LNCaP clone FGC (cell line): Measurements from ENCODE around the gene SLC44A5.
"Not testable (repeated sequence)": the region's sequence is repeated elsewhere in the genome, so short reads cannot be mapped to it uniquely, and the experiment has no call there.

Source experiments
- DNase-seq: peaks from one replicate; pipeline ENCODE4 v3.0.0-alpha.2; 2011; ENCODE audit warnings: low read depth
- H3K4me3 ChIP-seq: 2 replicates; pipeline ENCODE4 v1.5.1; 2011; ENCODE audit warnings: mild to moderate bottlenecking, low read depth, low read length, control low read depth
- TF ChIP-seq, protein P1 (sequence below): IDR thresholded peaks from 2 replicates; pipeline ENCODE4 v1.5.1; 2012; ENCODE audit warnings: mild to moderate bottlenecking; ENCODE audit not compliant: control insufficient read depth, insufficient read depth; ENCODE audit errors: extremely low read depth

Gene SLC44A5

DNA sequence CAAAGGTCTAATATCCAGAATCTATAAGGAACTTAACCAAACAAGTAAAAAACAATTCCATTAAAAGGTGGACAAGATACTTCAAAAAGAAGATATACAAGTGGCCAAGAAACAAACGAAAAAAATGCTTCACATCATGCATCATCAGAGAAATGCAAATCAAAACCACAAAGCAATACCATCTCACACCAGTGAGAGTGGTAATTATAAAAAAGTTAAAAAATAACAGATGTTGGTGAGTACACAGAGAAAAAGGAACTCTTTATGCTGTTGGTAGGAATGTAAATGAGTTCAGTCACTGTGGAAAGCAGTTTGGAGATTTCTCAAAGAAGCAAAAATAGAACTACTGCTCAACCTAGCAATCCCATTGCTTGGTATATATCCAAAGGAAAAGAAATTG lies 218.6 kb downstream of the SLC44A5 start:
- TF ChIP-seq, protein P1, sequence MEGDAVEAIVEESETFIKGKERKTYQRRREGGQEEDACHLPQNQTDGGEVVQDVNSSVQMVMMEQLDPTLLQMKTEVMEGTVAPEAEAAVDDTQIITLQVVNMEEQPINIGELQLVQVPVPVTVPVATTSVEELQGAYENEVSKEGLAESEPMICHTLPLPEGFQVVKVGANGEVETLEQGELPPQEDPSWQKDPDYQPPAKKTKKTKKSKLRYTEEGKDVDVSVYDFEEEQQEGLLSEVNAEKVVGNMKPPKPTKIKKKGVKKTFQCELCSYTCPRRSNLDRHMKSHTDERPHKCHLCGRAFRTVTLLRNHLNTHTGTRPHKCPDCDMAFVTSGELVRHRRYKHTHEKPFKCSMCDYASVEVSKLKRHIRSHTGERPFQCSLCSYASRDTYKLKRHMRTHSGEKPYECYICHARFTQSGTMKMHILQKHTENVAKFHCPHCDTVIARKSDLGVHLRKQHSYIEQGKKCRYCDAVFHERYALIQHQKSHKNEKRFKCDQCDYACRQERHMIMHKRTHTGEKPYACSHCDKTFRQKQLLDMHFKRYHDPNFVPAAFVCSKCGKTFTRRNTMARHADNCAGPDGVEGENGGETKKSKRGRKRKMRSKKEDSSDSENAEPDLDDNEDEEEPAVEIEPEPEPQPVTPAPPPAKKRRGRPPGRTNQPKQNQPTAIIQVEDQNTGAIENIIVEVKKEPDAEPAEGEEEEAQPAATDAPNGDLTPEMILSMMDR = no peak
- DNase-seq = no peak
- H3K4me3 ChIP-seq = no peak overlapping the region

DNA sequence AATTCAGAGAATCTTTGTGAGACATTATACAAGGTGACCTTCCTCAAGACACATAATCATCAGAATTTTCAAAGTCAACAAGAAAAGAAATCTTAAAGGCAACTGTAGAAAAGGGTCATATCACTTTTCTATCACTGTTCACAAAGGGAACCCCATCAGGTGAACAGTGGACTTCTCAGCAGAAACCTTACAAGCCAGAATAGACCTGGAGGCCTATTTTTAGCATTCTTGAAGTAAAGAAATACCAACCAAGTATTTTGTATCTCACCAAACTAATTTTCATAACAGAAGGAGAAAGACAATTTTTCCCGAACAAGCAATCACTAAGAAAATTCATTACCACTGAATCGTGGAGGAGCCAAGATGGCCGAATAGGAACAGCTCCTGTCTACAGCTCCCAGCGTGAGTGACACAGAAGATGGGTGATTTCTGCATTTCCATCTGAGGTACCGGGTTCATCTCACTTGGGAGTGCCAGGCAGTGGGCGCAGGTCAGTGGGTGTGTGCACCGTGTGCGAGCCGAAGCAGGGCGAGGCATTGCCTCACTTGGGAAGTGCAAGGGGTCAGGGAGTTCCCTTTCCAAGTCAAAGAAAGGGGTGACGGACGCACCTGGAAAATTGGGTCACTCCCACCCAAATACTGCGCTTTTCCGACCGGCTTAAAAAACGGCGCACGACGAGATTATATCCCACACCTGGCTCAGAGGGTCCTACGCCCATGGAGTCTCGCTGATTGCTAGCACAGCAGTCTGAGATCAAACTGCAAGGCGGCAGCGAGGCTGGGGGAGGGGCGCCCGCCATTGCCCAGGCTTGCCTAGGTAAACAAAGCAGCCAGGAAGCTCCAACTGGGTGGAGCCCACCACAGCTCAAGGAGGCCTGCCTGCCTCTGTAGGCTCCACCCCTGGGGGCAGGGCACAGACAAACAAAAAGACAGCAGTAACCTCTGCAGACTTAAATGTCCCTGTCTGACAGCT lies 235.2 kb downstream of the SLC44A5 start:
- DNase-seq = not testable (repeated sequence)

DNA sequence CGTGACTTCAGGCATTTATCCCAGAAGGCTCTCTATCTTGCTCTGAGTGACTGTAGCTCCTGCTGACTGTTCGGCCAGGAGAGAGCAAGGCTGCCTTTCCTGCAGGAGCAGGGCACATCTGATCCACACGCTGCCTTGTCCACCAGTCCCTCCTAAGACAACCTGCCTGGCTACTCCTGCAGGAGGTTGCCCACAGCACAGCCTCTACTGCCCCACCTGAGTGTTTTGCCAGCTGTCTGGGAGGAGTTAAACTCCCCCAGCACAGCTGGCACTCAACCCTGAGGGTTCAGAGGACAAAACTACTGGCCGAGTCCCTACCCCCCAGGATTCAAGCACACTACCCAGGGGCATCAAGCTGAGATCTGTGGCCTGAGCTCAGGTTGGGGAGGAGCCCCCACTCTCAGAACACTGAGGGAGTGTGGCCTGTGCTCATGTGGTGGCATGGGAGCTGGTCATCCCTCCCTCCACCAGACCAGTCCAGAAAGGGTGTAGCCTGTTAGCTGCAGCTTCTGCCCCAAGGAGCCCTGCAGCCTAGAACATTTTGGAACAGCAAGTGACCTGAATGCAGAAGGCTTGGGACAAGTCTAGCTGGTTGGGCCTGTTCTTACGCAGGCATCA lies 237.3 kb downstream of the SLC44A5 start:
- DNase-seq = no peak
- H3K4me3 ChIP-seq = no peak overlapping the region
- TF ChIP-seq, protein P1 = no peak

More for the DNA sequence above, 235.2 kb downstream of the SLC44A5 start:
- H3K4me3 ChIP-seq = not testable (repeated sequence)

DNA sequence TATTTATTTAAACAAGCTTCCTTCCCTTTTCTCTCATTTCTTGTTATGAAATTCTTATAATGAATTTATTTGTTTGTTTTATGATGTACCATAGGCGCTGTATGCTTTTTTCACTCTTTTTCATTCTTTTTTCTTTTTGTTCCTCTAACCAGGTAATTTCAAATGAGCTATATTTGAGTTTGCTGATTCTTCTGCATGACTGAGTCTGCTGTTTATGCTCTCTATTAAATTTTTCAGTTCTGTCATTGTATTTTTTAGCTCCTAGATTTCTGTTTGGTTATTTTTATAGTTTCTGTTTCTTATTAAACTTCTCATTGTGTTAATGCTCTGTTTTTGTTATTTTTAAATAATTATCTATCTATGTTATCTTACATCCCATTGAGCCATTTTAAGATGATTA lies 244.3 kb downstream of the SLC44A5 start:
- TF ChIP-seq, protein P1 = no peak
- no peak for DNase-seq

DNA sequence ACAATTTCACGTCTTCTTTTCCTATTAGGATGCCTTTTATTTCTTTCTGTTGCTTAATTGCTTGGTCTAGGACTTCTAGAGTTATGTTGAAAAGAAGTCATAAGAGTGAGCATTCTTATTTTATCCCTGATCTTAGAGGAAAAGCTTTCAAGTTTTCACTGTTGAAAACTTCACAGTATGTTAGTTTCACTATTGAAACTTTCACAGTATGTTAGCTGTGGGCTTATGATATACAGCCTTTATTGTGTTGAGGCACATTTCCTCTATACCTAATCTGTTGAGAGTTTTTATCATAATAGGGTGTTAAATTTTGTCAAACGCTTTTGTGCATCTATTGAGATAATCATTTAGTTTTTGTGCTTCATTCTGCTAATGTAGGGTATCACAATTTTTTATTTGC lies 249.7 kb downstream of the SLC44A5 start:
- H3K4me3 ChIP-seq = no peak overlapping the region
- no peak for DNase-seq
- TF ChIP-seq, protein P1 = no peak

More for the DNA sequence above, 244.3 kb downstream of the SLC44A5 start:
- no peak overlapping the region for H3K4me3 ChIP-seq

DNA sequence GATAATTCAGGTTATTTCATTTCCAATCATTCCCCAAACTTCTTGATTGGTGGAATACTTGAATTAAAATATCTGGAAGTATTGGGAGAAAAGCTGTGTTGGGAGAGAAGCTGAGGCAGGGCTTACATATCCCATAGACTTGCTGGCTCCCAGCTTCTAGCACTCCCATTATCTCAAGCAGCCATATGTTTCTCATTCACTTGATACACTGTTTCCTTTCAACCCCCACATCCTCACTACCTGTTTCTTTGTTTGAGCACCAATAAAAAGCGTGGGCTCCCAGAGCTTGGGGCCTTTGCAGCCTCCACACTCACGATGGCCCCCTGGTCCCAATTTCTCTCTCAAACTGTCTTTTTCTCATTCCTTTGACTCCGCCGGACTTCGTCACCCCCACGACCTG lies 256.6 kb downstream of the SLC44A5 start:
- not testable (repeated sequence) for H3K4me3 ChIP-seq, DNase-seq

DNA sequence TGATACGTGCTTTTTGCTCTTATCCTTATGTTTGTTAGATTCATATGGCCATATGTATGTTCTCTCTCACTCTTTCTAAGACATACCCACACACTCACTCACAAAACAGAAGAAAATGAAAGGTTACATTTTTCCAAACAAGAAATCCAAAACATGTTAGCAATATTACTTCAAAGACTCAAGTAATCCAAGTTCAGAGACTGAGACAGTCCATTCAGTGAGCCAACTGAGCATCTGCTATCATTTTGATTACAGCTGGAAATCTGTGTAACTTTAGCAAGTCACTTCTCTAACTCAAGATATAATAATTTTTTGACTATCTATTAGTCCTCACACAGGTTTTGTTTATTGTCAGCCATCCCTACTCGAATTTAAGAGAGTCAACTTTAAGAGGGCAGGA lies 257.9 kb downstream of the SLC44A5 start:
- no peak overlapping the region for H3K4me3 ChIP-seq
- TF ChIP-seq, protein P1 = no peak
- DNase-seq = no peak
